GM11168 (cell line): Measurements from ENCODE around the gene SDF4.
"Not testable (repeated sequence)": the region's sequence is repeated elsewhere in the genome, so short reads cannot be mapped to it uniquely, and the experiment has no call there.

Source experiments
- in situ Hi-C: fragments of 300-500 bp; cut with MboI; formaldehyde crosslinking; loops from one replicate; pipeline ENCODE4 v1.12.0; 2022; ENCODE audit warnings: low sequenced_read_pairs; ENCODE audit not compliant: unreplicated experiment

SDF4 gene

GRCh38 chr1:1183833-1184775 lies 47.7 kb downstream of the SDF4 start:
- in situ Hi-C loops: no loop called here

DNA sequence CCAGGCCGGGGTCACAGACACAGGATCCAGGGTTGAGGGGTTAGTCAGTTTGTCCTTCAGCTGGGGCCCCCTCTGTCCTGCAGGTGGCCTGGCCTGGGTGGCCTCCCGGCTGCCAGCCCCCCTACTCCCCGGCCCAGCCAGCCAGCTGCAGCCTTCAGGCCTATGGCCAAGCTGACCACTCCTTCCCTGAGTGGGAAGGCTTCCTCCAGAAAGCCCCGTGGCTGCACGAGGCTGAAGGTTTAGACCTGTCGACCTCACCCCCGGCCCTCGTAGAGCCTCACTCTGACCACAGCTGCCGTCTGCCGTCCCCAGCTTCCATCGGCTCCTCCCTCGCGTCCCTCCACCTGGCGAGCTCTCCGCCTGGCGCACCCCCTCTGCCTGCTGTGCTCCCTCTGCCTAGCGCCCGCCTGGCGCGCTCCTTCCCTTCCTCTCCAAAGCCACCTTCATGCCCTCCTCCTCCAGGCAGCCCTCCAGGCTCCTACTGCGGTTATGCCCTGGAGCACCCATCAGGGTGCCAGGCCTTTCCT lies 48.5 kb downstream of the SDF4 start:
- in situ Hi-C loops: no loop called here

GRCh38 chr1:1182491-1183220 lies 49.1 kb downstream of the SDF4 start:
- in situ Hi-C loops: no loop called here

DNA sequence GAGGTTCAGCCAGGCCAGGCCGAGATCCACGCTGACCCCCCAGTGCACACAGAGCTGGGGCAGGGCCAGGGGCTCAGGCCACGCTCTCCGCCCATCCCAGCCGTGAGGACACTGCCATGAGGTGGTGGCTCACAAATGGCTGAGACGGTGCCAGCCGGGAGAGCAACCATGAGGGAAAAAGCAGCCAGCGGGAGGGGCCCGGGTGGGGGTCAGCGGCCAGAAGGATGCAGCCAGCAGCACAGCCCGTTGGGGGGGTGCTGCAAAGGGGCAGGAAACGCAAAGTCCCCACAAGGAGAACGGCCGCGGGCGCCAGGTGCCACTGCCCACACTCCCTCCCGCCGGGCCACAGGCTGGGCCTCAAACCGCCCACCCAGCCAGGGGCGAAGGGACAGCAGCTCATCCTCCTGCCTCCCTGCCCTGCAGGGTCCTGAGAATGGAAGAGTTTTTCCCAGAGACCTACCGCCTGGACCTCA lies 49.8 kb downstream of the SDF4 start:
- in situ Hi-C loops: no loop called here

GRCh38 chr1:1181129-1181937 lies 50.5 kb downstream of the SDF4 start:
- in situ Hi-C loops: no loop called here

DNA sequence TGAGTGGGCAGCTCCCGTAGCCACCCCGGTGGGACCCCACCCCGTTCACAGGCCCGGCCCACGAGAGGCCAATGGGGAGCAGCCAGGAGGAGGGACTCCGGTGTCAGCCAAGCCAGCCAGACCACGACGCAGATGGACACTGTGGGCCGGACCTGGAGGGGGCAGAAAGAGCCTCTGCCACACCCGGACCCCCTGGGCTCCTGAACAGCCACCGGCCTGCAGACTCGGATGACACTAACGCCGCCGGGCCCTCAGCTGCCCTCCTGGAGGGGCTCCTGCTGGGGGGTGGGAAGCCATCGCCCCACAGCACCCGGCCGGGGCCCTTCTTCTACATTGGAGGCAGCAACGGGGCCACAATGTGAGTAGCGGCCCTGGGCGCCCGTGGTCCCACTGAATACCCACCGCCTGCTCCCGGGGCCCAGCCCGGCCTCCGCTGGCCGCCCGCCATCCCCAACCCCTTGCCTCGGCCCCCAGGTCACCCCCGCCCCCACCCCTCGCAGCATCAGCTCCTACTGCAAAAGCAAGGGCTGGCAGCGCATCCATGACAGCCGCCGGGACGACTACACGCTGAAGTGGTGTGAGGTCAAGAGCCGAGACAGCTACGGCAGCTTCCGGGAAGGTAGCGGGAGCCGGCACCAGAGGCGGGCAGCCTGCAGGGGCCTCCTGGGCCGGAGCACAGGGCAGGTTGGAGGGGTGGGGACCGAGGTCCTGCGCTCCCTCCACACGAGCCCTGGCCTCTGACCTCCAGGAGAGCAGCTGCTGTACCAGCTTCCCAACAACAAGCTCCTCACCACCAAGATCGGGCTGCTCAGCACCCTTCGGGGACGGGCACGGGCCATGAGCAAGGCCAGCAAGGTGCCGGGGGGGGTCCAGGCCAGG lies 51.6 kb downstream of the SDF4 start:
- in situ Hi-C loops: no loop called here

GRCh38 chr1:1179346-1179982 lies 52.3 kb downstream of the SDF4 start:
- in situ Hi-C loops: no loop called here

DNA sequence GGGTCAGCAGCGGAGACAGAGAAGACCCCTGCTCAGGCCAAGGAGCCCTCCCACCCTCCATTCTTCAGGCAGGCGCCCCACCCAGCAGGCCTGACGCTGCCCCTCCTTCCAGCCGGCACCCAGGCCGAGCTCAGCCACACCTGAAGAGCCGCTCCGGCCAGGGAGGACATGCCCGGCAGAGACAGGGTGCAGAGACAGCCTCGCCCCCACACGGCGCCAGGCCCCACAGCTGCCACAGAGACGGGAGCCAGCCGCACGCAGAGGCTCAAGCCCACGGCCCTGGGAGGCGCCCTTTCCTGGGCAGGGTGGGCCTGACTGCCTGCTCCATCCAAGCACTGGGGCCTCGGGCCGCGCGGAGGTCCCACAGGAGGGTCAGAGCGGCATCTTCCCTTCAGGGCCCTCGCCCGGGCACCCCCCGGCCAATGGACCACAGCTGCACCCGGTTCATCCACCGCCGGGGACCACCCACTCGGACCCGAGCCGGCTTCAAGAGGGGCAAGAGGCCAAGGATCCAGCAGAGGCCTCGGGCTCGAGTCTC lies 52.9 kb downstream of the SDF4 start:
- in situ Hi-C loops: no loop called here

DNA sequence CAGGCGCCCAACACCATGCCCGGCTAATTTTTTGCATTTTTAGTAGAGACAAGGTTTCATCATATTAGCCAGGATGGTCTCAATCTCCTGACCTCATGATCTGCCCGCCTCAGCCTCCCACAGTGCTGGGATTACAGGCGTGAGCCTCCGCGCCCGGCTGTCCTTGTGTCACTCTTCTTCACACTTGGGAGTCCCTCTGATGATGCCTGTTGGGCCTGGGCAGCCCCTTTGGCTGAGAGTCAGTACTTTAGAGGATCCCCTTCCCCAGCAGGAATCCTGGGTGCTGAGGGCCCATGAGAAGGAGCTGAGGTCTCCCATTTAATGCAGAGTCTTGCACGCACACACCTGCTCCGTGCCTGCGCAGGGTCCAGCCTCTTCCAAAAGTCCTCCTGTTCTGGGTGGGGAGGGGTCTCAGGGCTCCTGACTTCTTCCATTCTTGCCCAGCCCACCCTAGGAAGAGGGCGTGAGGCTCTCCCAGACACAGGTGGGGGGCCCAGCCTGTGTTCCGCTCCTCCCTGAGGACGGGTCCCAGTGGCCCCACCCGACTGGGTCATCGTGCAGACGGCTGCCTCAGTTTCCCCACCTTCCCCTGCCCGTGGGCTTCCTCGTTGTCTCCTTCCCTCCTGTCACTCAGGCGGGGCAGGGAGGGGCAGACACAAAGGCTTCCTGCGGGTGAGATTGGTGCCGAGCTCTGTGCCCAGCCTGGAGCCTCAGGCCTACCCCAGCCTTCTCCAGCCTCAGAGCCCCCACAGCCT lies 54.2 kb downstream of the SDF4 start:
- in situ Hi-C loops: no loop called here

GRCh38 chr1:1176931-1177330 lies 54.9 kb downstream of the SDF4 start:
- in situ Hi-C loops: no loop called here

GRCh38 chr1:1176063-1176761 lies 55.6 kb downstream of the SDF4 start:
- in situ Hi-C loops: not testable (repeated sequence)

DNA sequence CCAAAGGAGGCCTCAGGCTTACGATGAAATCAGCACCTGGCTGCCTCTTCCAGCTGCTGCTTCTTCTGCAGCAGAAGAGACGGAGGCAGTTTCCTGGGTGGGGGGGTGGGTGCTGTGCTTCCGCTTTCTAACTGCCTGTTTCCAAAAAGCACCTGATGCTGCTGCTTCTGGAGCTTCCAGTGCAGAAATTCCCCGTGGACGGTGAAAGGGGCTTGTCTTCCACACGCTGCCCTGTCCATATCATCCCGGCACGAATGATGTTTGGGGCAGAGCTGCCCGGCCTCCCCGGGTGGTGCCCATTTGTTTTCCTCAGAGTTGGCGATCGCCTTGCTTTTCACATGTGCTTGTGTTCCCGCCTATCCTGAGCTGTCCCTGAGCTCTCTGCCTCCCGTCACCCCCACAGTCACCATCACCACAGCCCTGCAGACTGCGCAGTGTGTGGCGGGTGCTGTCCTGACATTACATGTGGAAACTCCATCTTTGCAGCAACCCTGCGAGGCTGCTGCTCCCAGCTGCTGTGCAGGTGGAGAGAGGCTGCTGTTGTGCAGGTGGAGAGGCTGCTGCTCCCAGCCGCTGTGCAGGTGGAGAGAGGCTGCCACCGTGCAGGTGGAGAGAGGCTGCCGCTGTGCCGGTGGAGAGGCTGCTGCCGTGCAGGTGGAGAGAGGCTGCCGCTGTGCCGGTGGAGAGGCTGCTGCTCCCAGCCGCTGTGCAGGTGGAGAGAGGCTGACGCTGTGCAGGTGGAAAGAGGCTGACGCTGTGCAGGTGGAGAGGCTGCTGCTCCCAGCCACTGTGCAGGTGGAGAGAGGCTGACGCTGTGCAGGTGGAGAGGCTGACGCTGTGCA lies 56.4 kb downstream of the SDF4 start:
- in situ Hi-C loops: no loop called here

GRCh38 chr1:1173793-1174415 lies 57.9 kb downstream of the SDF4 start, which contains the start of gene TTLL10:
Gene TTLL10 (plus strand): TSS chr1:1173880. CDS start chr1:1179216, 5,336 bp downstream.
- in situ Hi-C loops: no loop called here

- in situ Hi-C loops: no loop called here
Measured at GRCh38 chr1:1173061-1173792, 58.6 kb downstream of the SDF4 start.
